SK-N-SH (cell line): ENCODE measurements around the gene PRR19.

Source experiments
- NRF1 ChIP-seq: IDR thresholded peaks from 2 replicates; pipeline ENCODE4 v1.6.1; 2012; ENCODE audit warnings: low read depth, mild to moderate bottlenecking, low read length
- SIN3A ChIP-seq: IDR thresholded peaks from 2 replicates; pipeline ENCODE4 v1.6.1; 2012; ENCODE audit warnings: low read depth, mild to moderate bottlenecking, low read length, moderate library complexity, borderline replicate concordance

DNA sequence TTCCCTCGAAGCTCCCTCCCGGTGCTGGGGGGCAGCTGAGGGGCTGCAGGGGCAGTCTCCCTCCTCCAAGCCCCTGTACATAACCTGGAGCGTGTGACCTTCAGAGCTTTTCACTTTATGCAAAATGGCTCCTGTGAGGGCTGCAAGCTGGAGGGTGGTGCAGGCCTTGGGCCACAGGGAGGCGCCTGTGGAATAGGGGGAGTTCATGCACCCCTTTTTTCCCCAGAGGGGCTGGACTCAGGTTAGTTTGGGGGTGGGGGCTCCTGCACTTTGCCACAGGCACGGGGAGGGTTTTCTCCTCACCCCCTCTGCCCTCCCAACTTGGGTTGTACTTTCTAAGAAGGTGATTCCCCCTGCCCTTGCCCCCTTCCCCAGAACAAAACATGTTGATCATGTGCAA, 6.6 kb upstream of the PRR19 start:
- TF ChIP-seq NRF1 (no peak), SIN3A (no peak)
